Measurements from ENCODE around the gene ADAMTS4.

GRCh38 chr1:161226320-161226711 lies 27.5 kb upstream of the ADAMTS4 start:
- no peak for TF ChIP-seq CTCF (IDR thresholded peaks at IDR 0.05)
- TF ChIP-seq EP300 (IDR thresholded peaks at IDR 0.05): no peak
